ENCODE measurements around the gene TEDC1.

TEDC1 gene

DNA sequence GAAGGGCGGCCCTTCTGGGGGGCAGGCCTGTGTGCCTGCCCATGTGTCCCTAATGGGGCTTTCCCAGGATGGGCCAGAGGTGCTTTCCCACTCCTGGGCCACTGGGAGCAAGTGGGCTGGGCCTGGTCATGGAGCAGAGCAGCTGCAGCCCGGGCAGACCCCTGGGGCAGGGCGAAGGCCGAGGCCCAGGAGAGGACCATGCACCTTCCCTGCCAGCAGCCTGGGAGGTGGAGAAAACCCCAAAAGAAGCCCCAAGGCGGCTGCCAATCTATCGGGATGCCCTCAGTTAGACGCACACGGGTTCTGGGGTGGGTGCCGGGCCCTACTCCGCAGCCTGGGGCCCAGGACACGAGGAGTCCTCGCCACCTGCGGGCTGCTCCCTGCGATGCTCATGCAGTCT lies 32.5 kb upstream of the TEDC1 start:
- H3K4me1 ChIP-seq (ENCODE audit: control insufficient read depth, insufficient read depth, low read length), result no peaks in the 10 kb centered on the region; the same call in 1 of the 2 replicates
- peaks cover 56% of the 10 kb centered on the region for H3K36me3 ChIP-seq (ENCODE audit: control insufficient read depth, insufficient read depth, low read length)
- no peaks in the 10 kb centered on the region for H3K9me3 ChIP-seq (ENCODE audit: control insufficient read depth, insufficient read depth, low read length)
- WGBS (ENCODE audit: insufficient coverage, insufficient read length), result no CpG with 5 or more reads among the region's 14 CpGs
- H3K27me3 ChIP-seq (ENCODE audit: control insufficient read depth, insufficient read depth, low read length), result no peaks in the 10 kb centered on the region
- DNase-seq (ENCODE audit: low read depth, low spot score), result no peak
- H3K4me3 ChIP-seq (ENCODE audit: low read length), result no peak overlapping the region
- H3K27ac ChIP-seq (ENCODE audit: low read length), result no peak overlapping the region

DNA sequence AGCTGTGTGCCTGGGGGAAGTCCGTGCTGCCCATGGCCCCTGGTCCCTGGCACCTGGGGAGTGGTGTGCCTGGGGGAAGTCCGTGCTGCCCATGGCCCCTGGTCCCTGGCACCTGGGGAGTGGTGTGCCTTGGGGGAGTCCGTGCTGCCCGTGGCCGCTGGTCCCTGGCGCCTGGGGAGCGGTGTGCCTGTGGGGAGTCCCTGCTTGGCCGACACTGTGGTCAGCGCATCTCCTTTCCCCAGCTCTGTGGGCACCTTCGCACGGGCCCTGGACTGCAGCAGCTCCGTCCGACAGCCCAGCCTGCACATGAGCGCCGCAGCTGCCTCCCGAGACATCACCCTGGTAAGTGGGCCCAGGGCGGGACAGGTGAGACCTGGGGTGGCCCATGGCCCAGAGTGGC lies 30.9 kb upstream of the TEDC1 start:
- Histone ChIP-seq H3K4me3 (ENCODE audit: low read length) (no peak overlapping the region), H3K27ac (ENCODE audit: low read length) (no peak overlapping the region), H3K27me3 (ENCODE audit: control insufficient read depth, insufficient read depth, low read length) (no peaks in the 10 kb centered on the region), H3K4me1 (ENCODE audit: control insufficient read depth, insufficient read depth, low read length) (no peaks in the 10 kb centered on the region; the same call in 1 of the 2 replicates), H3K36me3 (ENCODE audit: control insufficient read depth, insufficient read depth, low read length) (peaks cover 62% of the 10 kb centered on the region), H3K9me3 (ENCODE audit: control insufficient read depth, insufficient read depth, low read length) (no peaks in the 10 kb centered on the region)
- no peak for DNase-seq (ENCODE audit: low read depth, low spot score)
- no CpG with 5 or more reads among the region's 17 CpGs for WGBS (ENCODE audit: insufficient coverage, insufficient read length)

DNA sequence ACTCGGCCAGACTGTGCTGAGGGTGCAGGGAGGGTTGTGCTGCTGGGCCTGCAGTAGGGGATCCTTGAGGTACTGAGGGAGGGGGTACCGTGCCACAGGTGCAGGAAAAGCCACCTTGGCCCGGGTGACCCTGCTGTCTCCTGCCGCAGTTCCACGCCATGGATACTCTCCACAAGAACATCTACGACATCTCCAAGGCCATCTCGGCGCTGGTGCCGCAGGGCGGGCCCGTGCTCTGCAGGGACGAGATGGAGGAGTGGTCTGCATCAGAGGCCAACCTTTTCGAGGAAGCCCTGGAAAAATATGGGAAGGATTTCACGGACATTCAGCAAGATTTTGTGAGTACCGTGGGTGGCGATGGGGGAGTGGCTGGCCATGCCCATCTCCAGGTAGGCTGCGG lies 30.4 kb upstream of the TEDC1 start:
- no peak for DNase-seq (ENCODE audit: low read depth, low spot score)
- no CpG with 5 or more reads among the region's 17 CpGs for WGBS (ENCODE audit: insufficient coverage, insufficient read length)
- Histone ChIP-seq H3K27ac (ENCODE audit: low read length) (no peak overlapping the region), H3K27me3 (ENCODE audit: control insufficient read depth, insufficient read depth, low read length) (no peaks in the 10 kb centered on the region), H3K4me3 (ENCODE audit: low read length) (no peak overlapping the region), H3K9me3 (ENCODE audit: control insufficient read depth, insufficient read depth, low read length) (no peaks in the 10 kb centered on the region), H3K36me3 (ENCODE audit: control insufficient read depth, insufficient read depth, low read length) (peaks cover 60% of the 10 kb centered on the region), H3K4me1 (ENCODE audit: control insufficient read depth, insufficient read depth, low read length) (no peaks in the 10 kb centered on the region; the same call in 1 of the 2 replicates)

DNA sequence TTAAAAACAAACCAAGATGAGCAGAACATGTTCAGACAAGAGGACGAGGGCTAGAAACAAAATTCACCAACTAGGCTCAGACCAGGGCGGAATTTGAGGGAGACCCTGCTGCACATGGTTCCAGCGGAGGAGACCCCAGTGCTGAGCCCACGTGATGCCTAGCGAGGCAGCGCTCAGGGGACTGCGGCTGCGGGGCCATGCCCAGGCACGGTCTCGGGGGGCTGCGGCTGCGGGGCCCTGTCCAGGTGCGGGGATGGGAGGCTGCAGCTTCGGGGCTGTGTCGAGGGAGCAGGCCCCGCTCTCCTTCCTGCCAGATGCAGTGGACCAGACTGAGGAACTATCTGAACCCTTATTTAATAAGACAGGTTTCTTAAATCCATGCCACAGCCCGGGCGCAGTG lies 29.1 kb upstream of the TEDC1 start:
- H3K9me3 ChIP-seq (ENCODE audit: control insufficient read depth, insufficient read depth, low read length), result no peaks in the 10 kb centered on the region
- no peaks in the 10 kb centered on the region; the same call in 1 of the 2 replicates for H3K4me1 ChIP-seq (ENCODE audit: control insufficient read depth, insufficient read depth, low read length)
- peaks cover 60% of the 10 kb centered on the region for H3K36me3 ChIP-seq (ENCODE audit: control insufficient read depth, insufficient read depth, low read length)
- H3K27ac ChIP-seq (ENCODE audit: low read length), result no peak overlapping the region
- no peaks in the 10 kb centered on the region for H3K27me3 ChIP-seq (ENCODE audit: control insufficient read depth, insufficient read depth, low read length)
- no peak for DNase-seq (ENCODE audit: low read depth, low spot score)
- WGBS (ENCODE audit: insufficient coverage, insufficient read length), result no CpG with 5 or more reads among the region's 18 CpGs
- no peak overlapping the region for H3K4me3 ChIP-seq (ENCODE audit: low read length)

DNA sequence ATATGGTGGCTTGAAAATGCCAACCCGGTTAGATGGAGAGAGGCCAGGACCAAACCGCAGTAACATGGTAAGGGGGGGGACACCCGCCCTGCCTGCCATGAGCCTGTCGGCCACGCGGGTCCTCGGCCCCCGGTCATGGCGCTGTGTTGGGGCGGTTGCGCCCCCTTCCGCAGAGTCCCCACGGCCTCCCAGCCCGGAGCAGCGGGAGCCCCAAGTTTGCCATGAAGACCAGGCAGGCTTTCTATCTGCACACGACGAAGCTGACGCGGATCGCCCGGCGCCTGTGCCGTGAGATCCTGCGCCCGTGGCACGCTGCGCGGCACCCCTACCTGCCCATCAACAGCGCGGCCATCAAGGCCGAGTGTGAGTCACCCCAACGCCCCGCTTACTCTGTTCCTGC lies 26.5 kb upstream of the TEDC1 start:
- DNase-seq (ENCODE audit: low read depth, low spot score), result no peak
- no CpG with 5 or more reads among the region's 33 CpGs for WGBS (ENCODE audit: insufficient coverage, insufficient read length)
- Histone ChIP-seq H3K27ac (ENCODE audit: low read length) (no peak overlapping the region), H3K4me1 (ENCODE audit: control insufficient read depth, insufficient read depth, low read length) (peaks cover 1% of the 10 kb centered on the region; the same call in 1 of the 2 replicates), H3K36me3 (ENCODE audit: control insufficient read depth, insufficient read depth, low read length) (peaks cover 72% of the 10 kb centered on the region), H3K4me3 (ENCODE audit: low read length) (no peak overlapping the region), H3K27me3 (ENCODE audit: control insufficient read depth, insufficient read depth, low read length) (no peaks in the 10 kb centered on the region), H3K9me3 (ENCODE audit: control insufficient read depth, insufficient read depth, low read length) (no peaks in the 10 kb centered on the region)

DNA sequence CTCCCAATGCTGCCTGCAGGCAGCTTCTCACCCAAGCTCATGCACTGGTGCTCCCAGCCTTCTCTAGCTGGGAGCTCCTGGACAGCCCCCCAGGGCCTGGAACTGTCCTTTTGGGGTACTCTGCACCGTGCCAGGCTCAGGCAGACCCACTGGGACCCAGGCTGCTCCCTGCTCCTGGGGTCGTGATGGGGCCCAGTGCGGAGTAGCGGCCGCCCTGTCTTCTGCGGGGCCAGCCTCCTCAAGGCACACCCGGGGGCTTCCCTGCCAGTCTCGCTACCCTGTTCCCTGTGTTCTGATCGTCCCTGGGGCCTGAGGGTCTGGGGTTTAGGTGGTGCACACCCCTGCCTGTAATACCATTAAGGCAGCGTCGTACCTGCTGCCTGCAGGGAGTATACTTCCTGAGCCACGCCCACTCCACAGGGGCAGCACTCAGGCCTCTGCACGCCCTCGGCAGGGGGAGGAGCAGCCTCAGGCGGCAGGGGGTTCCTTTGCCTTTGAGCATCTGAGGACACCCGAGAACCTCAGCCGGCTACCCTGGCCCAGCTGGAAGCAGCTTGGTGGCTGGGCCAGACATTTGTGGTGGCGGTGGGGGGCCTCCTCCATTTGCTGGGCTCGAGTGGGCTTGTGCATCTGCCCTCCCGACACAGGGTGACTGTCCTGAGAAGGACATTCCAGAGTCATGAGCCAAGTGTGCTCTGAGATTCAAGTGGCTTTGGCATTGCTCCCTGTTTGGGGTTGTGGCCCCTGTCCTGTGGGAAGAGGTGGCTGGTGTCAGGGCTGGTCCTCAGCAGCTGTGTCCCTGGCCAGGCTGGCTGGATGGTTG lies 25.6 kb upstream of the TEDC1 start:
- Histone ChIP-seq H3K4me1 (ENCODE audit: control insufficient read depth, insufficient read depth, low read length) (peaks cover 1% of the 10 kb centered on the region; the same call in 1 of the 2 replicates), H3K36me3 (ENCODE audit: control insufficient read depth, insufficient read depth, low read length) (peaks cover 69% of the 10 kb centered on the region), H3K4me3 (ENCODE audit: low read length) (no peak overlapping the region), H3K27ac (ENCODE audit: low read length) (no peak overlapping the region), H3K9me3 (ENCODE audit: control insufficient read depth, insufficient read depth, low read length) (no peaks in the 10 kb centered on the region), H3K27me3 (ENCODE audit: control insufficient read depth, insufficient read depth, low read length) (no peaks in the 10 kb centered on the region)
- no CpG with 5 or more reads among the region's 20 CpGs for WGBS (ENCODE audit: insufficient coverage, insufficient read length)
- DNase-seq (ENCODE audit: low read depth, low spot score), result no peak

DNA sequence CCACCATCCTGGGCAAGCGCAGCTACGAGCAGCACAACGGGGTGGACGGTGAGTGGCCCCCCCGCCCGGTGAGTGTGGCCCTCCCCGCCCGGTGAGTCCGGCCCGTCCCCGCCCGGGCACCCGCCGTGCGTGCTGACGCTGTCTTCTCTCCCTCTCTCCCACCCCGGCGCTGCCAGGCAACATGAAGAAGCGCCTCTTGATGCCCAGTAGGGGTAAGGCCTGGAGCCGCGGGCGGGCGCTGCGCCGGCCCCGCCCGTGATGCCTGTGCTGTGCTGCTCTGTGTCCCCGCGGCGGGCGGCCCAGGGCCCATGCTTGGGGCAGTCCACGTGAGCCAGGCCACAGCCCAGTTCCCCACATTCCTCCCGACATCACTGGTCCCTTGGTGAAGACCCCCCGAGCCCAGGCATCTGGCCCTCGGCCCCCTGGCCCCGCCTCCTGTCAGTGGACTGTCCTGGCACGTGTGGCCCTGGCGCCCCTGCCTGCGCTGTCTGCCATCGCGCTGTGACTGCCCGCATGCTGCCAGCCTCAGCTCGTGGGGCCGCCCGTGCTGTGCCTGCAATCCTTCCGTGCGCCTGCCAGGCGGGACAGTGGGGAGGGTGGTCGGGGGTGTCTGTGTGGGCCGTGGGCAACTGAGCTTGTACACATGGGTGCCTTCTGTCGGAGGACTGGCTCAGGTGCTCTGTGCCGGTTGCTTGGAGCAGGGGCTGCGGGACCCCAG lies 24.4 kb upstream of the TEDC1 start:
- Histone ChIP-seq H3K4me3 (ENCODE audit: low read length) (no peak overlapping the region), H3K9me3 (ENCODE audit: control insufficient read depth, insufficient read depth, low read length) (no peaks in the 10 kb centered on the region), H3K4me1 (ENCODE audit: control insufficient read depth, insufficient read depth, low read length) (peaks cover 4% of the 10 kb centered on the region), H3K27ac (ENCODE audit: low read length) (no peak overlapping the region), H3K27me3 (ENCODE audit: control insufficient read depth, insufficient read depth, low read length) (no peaks in the 10 kb centered on the region), H3K36me3 (ENCODE audit: control insufficient read depth, insufficient read depth, low read length) (peaks cover 62% of the 10 kb centered on the region)
- DNase-seq (ENCODE audit: low read depth, low spot score), result no peak
- WGBS (ENCODE audit: insufficient coverage, insufficient read length), result no CpG with 5 or more reads among the region's 53 CpGs

DNA sequence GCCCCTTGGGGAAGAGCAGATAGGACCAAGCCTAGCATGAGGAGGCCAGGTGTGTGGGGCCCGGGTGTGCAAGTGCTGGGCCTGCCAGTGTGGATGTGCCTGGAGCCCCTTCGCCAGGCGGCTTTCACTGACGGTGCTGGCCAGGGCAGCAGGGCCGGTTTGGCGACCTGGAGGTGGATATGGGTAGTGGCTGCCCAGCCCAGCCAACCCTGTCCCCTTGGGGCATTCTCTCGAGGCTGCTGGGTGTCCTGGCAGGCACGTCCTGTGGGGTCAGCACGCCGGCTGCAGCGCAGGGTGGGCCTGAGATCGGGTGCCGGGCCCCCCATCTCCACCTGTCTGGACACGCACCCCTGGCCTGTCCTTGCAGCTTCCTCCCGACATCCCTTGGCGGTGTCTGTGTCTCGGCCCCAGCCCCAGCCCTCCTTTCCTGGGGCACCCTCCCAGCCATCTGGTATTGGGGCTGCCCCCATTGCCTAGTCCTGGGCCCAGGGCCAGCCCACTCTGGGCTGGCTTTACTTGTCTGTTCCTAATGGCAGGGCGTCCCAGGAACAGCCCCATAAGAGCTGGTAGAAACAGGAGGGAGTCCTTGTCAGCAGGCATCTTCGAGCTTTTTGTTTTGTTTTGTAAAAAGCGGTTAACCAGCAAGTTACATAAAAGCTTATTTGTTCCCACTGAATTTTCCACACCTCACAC lies 23.7 kb upstream of the TEDC1 start:
- Histone ChIP-seq H3K36me3 (ENCODE audit: control insufficient read depth, insufficient read depth, low read length) (peaks cover 62% of the 10 kb centered on the region), H3K4me1 (ENCODE audit: control insufficient read depth, insufficient read depth, low read length) (peaks cover 4% of the 10 kb centered on the region), H3K27me3 (ENCODE audit: control insufficient read depth, insufficient read depth, low read length) (no peaks in the 10 kb centered on the region), H3K27ac (ENCODE audit: low read length) (no peak overlapping the region), H3K9me3 (ENCODE audit: control insufficient read depth, insufficient read depth, low read length) (no peaks in the 10 kb centered on the region), H3K4me3 (ENCODE audit: low read length) (no peak overlapping the region)
- DNase-seq (ENCODE audit: low read depth, low spot score), result no peak
- WGBS (ENCODE audit: insufficient coverage, insufficient read length), result no CpG with 5 or more reads among the region's 20 CpGs

DNA sequence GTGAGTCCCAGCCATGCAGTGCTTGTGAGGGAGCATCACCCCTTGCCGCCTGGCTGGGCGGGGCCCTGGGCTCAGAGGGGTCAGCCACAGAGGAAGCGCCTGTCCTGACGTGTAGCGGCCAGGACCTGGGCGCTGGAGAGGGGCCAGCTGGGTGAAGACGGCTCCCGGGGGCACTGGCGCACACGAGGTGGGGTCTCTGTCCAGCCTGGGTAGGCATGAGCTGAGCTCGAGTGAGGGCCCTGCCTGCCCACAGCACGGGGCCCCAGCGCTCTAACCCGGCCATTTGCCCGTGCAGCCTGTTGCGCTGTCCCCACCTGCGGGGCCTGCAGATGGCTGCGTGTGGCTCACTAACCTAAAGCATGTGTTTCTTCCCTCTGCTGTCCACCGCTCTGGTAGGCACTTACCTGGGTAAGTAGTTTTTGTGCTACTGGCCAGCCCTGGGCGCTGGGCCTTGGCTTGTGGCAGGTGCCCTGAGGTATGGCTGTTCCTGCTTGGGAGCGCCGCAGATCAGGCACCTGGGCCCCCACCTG lies 23.0 kb upstream of the TEDC1 start:
- Histone ChIP-seq H3K36me3 (ENCODE audit: control insufficient read depth, insufficient read depth, low read length) (peaks cover 59% of the 10 kb centered on the region), H3K27me3 (ENCODE audit: control insufficient read depth, insufficient read depth, low read length) (no peaks in the 10 kb centered on the region), H3K4me1 (ENCODE audit: control insufficient read depth, insufficient read depth, low read length) (peaks cover 4% of the 10 kb centered on the region)

DNA sequence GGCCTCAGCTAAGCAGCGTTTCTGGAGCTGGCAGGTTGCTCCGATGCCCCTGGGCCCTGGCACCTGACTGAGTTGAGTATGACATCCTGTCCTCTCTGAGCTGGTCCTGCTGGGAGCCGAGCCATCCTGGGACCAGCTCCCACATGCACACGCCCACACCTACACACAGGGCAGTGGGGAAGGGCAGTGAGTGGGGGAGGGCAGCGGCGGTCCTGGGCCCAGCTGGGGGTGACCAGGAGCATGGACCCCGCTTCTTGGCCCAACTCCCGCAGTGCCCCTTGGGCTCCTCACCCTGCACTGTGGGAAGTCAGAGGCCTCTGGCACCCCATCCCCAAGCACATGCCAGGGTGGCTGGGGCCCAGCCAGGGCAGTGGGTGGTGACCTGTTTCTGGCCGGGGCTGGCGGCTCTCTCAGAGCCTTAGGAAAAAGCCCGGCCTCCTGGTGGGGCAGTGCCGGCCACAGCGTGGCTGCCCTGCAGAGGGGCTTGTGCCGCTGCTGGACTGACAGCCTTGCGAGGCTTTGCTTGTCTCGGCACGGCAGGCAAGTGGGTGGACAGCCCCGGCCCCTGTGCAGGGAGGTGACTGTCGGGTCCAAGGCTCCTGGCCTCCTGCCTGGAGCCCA lies 22.3 kb upstream of the TEDC1 start:
- Histone ChIP-seq H3K4me1 (ENCODE audit: control insufficient read depth, insufficient read depth, low read length) (peaks cover 7% of the 10 kb centered on the region), H3K36me3 (ENCODE audit: control insufficient read depth, insufficient read depth, low read length) (peaks cover 52% of the 10 kb centered on the region), H3K27ac (ENCODE audit: low read length) (no peak overlapping the region), H3K27me3 (ENCODE audit: control insufficient read depth, insufficient read depth, low read length) (no peaks in the 10 kb centered on the region), H3K4me3 (ENCODE audit: low read length) (no peak overlapping the region), H3K9me3 (ENCODE audit: control insufficient read depth, insufficient read depth, low read length) (no peaks in the 10 kb centered on the region)
- no CpG with 5 or more reads among the region's 19 CpGs for WGBS (ENCODE audit: insufficient coverage, insufficient read length)
- DNase-seq (ENCODE audit: low read depth, low spot score), result no peak

More for the DNA sequence above, 23.0 kb upstream of the TEDC1 start:
- no CpG with 5 or more reads among the region's 22 CpGs for WGBS (ENCODE audit: insufficient coverage, insufficient read length)
- H3K9me3 ChIP-seq (ENCODE audit: control insufficient read depth, insufficient read depth, low read length), result no peaks in the 10 kb centered on the region
- H3K4me3 ChIP-seq (ENCODE audit: low read length), result no peak overlapping the region
- no peak overlapping the region for H3K27ac ChIP-seq (ENCODE audit: low read length)
- DNase-seq (ENCODE audit: low read depth, low spot score), result no peak
